Stomach (tissue), 4 donors: ENCODE measurements around the gene PLEKHA4.

Experiments
- CTCF ChIP-seq, 7 experiments: fragments of 450-650 bp in 4 of 7; fragments of 200-600 bp in 3 of 7; sonication (generic) in 3 of 7; IDR thresholded peaks; one replicate each; pipeline ENCODE4 v1.5.1; 2016 to 2019; ENCODE audit warnings: antibody characterized with exemption in 7 of 7, control low read depth in 2 of 7, mild to moderate bottlenecking in 1 of 7
- EP300 ChIP-seq: sonication (generic); formaldehyde crosslinking; IDR thresholded peaks from one replicate; pipeline ENCODE4 v1.6.1; 2017; ENCODE audit warnings: antibody characterized with exemption
- POLR2A ChIP-seq, 4 donors: fragments of 450-650 bp; IDR thresholded peaks; one replicate each; pipeline ENCODE4 v1.6.1; 2016; ENCODE audit warnings: antibody characterized with exemption in 4 of 4, control low read depth in 2 of 4, mild to moderate bottlenecking in 1 of 4, moderate library complexity in 1 of 4
- POLR2AphosphoS5 ChIP-seq, 3 donors: sonication (generic); formaldehyde crosslinking; IDR thresholded peaks; one replicate each; pipeline ENCODE4 v1.6.1; 2016; ENCODE audit warnings: antibody characterized with exemption in 3 of 3

DNA sequence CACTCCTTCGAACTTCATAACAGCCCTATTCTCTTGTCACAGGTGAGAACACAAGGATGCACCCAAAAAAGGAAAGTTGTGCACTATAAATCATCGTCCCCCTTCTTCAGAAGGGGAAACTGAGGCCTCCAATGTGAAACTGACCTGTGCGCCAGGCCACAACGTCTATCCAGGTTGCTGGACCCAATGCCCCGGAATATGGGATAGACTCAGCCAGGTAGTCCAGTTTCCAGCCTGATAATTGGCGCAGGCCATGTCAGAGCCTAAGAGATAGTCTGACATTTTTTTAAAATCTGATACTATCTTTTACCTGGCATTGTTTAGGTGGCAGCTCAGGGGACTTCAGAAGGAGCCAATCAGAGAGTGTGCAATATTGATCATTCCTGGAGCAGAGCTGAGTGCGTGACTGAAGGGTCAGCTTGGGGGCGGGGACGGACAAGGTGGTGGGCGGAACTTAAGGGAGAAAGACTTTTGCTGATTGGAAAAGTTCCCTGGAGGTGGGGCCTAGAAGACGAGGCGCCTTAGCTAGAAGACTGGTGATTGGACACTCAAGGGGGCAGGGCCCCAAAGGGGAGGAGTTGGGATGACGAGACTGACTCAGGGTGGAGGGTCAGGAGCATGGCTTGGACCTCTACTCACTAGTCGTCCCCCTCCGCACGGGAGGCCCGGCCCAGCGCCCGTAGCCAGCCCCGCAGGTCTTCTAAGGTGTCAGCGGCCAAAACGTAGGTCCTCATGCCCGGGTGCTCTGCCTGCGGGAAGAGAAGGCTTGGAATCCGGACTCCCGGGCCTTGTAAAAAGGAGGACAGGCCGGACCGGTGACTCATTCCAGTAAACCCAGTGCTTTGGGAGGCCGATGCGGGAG, 8.5 kb downstream of the PLEKHA4 start:
- TF ChIP-seq POLR2AphosphoS5 (IDR thresholded peaks at IDR 0.05): no peak
- TF ChIP-seq CTCF (IDR thresholded peaks at IDR 0.05): no peak
- TF ChIP-seq EP300: no peak
- TF ChIP-seq POLR2A (IDR thresholded peaks at IDR 0.05): no peak
